T-cell (primary cell): Measurements from ENCODE around the gene NTHL1. TPM values are rescaled to one million over a fixed set of nuclear protein-coding genes. Genes with fewer than 3 reads are reported as not detected.

Experiments used
- ATAC-seq, 4 experiments: fragments of 200-7000 bp in 3 of 4; fragments of 150-1000 bp in 1 of 4; cut with Tn5 transposase; replicated peaks in 1 of 4; 1 replicate in 3 of 4; 2 replicates in 1 of 4; pipeline ENCODE4 v1.10.0; 2021; ENCODE audit warnings: moderate library complexity in 3 of 4, mild to moderate bottlenecking in 2 of 4, moderate number of reproducible peaks in 1 of 4
- CTCF ChIA-PET, 2 donors: fragments of 300-600 bp; sonication (Branson Sonifier 250); formaldehyde crosslinking; loops; one replicate each; lab custom pipeline; 2022; ENCODE audit warnings: antibody characterized with exemption in 2 of 2; lab: Charles Lee
- POLR2A ChIA-PET, 2 donors: fragments of 300-600 bp; sonication (Branson Sonifier 250); formaldehyde crosslinking; loops; one replicate each; lab custom pipeline; 2022; ENCODE audit warnings: antibody characterized with exemption in 2 of 2; lab: Charles Lee
- DNase-seq, 35 experiments: peaks; one replicate each; pipeline versions ENCODE4 v3.0.0 to v3.0.0-alpha.2; 2013 to 2023
- H3K27ac ChIP-seq: one replicate; pipeline ENCODE4 v1.5.1; 2013; ENCODE audit warnings: low read length
- H3K27me3 ChIP-seq, 2 experiments: replicated peaks in 1 of 2; 1 replicate in 1 of 2; 2 replicates in 1 of 2; pipeline versions ENCODE4 v1.6.1 to v1.7.0; 2013; ENCODE audit warnings: low read length in 1 of 2, mixed read lengths in 1 of 2; ENCODE audit not compliant: control insufficient read depth in 2 of 2, insufficient read depth in 2 of 2; ENCODE audit errors: extremely low read depth in 1 of 2
- H3K36me3 ChIP-seq, 2 donors: 1 replicate in 1 of 2; 2 replicates in 1 of 2; pipeline versions ENCODE4 v1.6.1 to v1.7.0; 2013; ENCODE audit warnings: low read length in 1 of 2; ENCODE audit not compliant: control insufficient read depth in 2 of 2, insufficient read depth in 1 of 2; ENCODE audit errors: extremely low read depth in 1 of 2
- H3K4me1 ChIP-seq, 2 experiments: 1 replicate in 1 of 2; 2 replicates in 1 of 2; pipeline versions ENCODE4 v1.6.1 to v1.7.0; 2013; ENCODE audit warnings: low read length in 2 of 2, mixed read lengths in 1 of 2; ENCODE audit not compliant: insufficient read depth in 2 of 2, control insufficient read depth in 1 of 2; ENCODE audit errors: extremely low read depth in 1 of 2
- H3K4me3 ChIP-seq, 2 donors: 1 replicate in 1 of 2; 2 replicates in 1 of 2; pipeline versions ENCODE4 v1.5.1 to v1.7.0; 2013; ENCODE audit warnings: mild to moderate bottlenecking in 2 of 2, low read length in 1 of 2, moderate library complexity in 1 of 2; ENCODE audit not compliant: control insufficient read depth in 1 of 2; ENCODE audit errors: extremely low read depth in 1 of 2
- H3K9me3 ChIP-seq: 2 replicates; pipeline ENCODE4 v1.7.0; 2013
- H3K27ac Mint-ChIP-seq, 2 donors: one replicate each; pipeline ENCODE4 v1.8.0; 2020 to 2021; ENCODE audit warnings: mild to moderate bottlenecking in 2 of 2, mixed read lengths in 2 of 2
- H3K27me3 Mint-ChIP-seq, 2 donors: one replicate each; pipeline ENCODE4 v1.8.0; 2021 to 2022; ENCODE audit warnings: mixed read lengths in 2 of 2
- H3K36me3 Mint-ChIP-seq: one replicate; pipeline ENCODE4 v1.8.0; 2021; ENCODE audit warnings: mixed read lengths
- H3K4me1 Mint-ChIP-seq, 3 donors: one replicate each; pipeline ENCODE4 v1.8.0; 2020 to 2022; ENCODE audit warnings: mixed read lengths in 3 of 3, mild to moderate bottlenecking in 1 of 3
- H3K4me3 Mint-ChIP-seq, 3 donors: one replicate each; pipeline ENCODE4 v1.8.0; 2020 to 2022; ENCODE audit warnings: mild to moderate bottlenecking in 3 of 3, mixed read lengths in 3 of 3, moderate library complexity in 3 of 3
- H3K9me3 Mint-ChIP-seq, 3 donors: one replicate each; pipeline ENCODE4 v1.8.0; 2020 to 2022; ENCODE audit warnings: mixed read lengths in 3 of 3
- WGBS: methylation state at CpG from one replicate; pipeline ENCODE4 v1.1.5; 2013; ENCODE audit warnings: missing lambda C conversion rate; ENCODE audit not compliant: insufficient coverage; 5-methylcytosine and 5-hydroxymethylcytosine counted together
- total RNA-seq, 35 experiments: library from RNA in 6 of 35; stranded (reverse) in 6 of 35; fragments of 120-200 nt in 1 of 35; gene quantifications; one replicate each; pipeline versions ENCODE4 v1.2.1 to v1.2.4 and lab custom pipeline; 2013 to 2026

Gene NTHL1
- total RNA-seq, 5 donors from 2014 or later (not counting 1 experiment from before 2014, with no cell fraction given) = 5.8 to 24.1 (median 18.3) TPM

- Mint-ChIP-seq H3K9me3 (no peaks in the 10 kb centered on the region), H3K27me3 (no peaks in the 10 kb centered on the region), H3K4me3 (no peak overlapping the region), H3K27ac (no peak overlapping the region), H3K36me3 (no peaks in the 10 kb centered on the region), H3K4me1 (peaks cover 11 to 22% (median 16%) of the 10 kb centered on the region in 3 donors)
- ChIA-PET POLR2A (no interaction called here), CTCF (no interaction called here)
- Histone ChIP-seq H3K36me3 (peaks cover 0 to 2% of the 10 kb centered on the region in 2 donors), H3K4me3 (no peak overlapping the region), H3K9me3 (no peaks in the 10 kb centered on the region), H3K27ac (no peak overlapping the region), H3K27me3 (no peaks in the 10 kb centered on the region), H3K4me1 (peaks cover 11 to 24% of the 10 kb centered on the region in 2 experiments)
- WGBS = 86% methylated on average over 15 of the region's 26 CpGs
- no peak for DNase-seq
- no peak for ATAC-seq
Measured at GRCh38 chr16:2043667-2044451, 3.8 kb downstream of the NTHL1 start.

- H3K4me3 ChIP-seq = no peak overlapping the region
- Mint-ChIP-seq H3K4me1 (peaks cover 8 to 15% (median 9%) of the 10 kb centered on the region in 3 donors), H3K9me3 (no peaks in the 10 kb centered on the region), H3K27ac (no peak overlapping the region), H3K4me3 (no peak overlapping the region), H3K36me3 (no peaks in the 10 kb centered on the region), H3K27me3 (no peaks in the 10 kb centered on the region)
- no peak overlapping the region for H3K27ac ChIP-seq
- no peak for DNase-seq
- CTCF ChIA-PET = no interaction called here
- no peaks in the 10 kb centered on the region for H3K27me3 ChIP-seq
- ATAC-seq = no peak
- H3K4me1 ChIP-seq = peaks cover 6 to 17% of the 10 kb centered on the region in 2 experiments
- H3K9me3 ChIP-seq = no peaks in the 10 kb centered on the region
- H3K36me3 ChIP-seq = peaks cover 0 to 2% of the 10 kb centered on the region in 2 donors
- 96% methylated on average over 10 of the region's 11 CpGs for WGBS
- POLR2A ChIA-PET = no interaction called here
Measured at GRCh38 chr16:2042986-2043666, 4.5 kb downstream of the NTHL1 start.

- H3K4me3 ChIP-seq = no peak overlapping the region
- no peak overlapping the region for H3K27ac Mint-ChIP-seq
- 91% methylated on average over 13 of the region's 22 CpGs for WGBS
- no peaks in the 10 kb centered on the region for H3K27me3 Mint-ChIP-seq
- peaks cover 6 to 15% of the 10 kb centered on the region in 2 experiments for H3K4me1 ChIP-seq
- H3K27me3 ChIP-seq = no peaks in the 10 kb centered on the region
- H3K4me1 Mint-ChIP-seq = peaks cover 8 to 13% (median 8%) of the 10 kb centered on the region in 3 donors
- peaks cover 0 to 2% of the 10 kb centered on the region in 2 donors for H3K36me3 ChIP-seq
- no peaks in the 10 kb centered on the region for H3K36me3 Mint-ChIP-seq
- DNase-seq (no peak), ATAC-seq (no peak)
- H3K9me3 Mint-ChIP-seq = no peaks in the 10 kb centered on the region
- POLR2A ChIA-PET = no interaction called here
- no peak overlapping the region for H3K4me3 Mint-ChIP-seq
- H3K9me3 ChIP-seq = no peaks in the 10 kb centered on the region
- CTCF ChIA-PET = no interaction called here
- no peak overlapping the region for H3K27ac ChIP-seq
Measured at GRCh38 chr16:2042171-2042985, 5.3 kb downstream of the NTHL1 start.

- Histone ChIP-seq H3K9me3 (no peaks in the 10 kb centered on the region), H3K4me3 (no peak overlapping the region), H3K4me1 (peaks cover 0 to 3% of the 10 kb centered on the region in 2 experiments), H3K27me3 (no peaks in the 10 kb centered on the region), H3K27ac (no peak overlapping the region), H3K36me3 (peaks cover 0 to 2% of the 10 kb centered on the region in 2 donors)
- CTCF ChIA-PET = no interaction called here
- WGBS = 93% methylated on average over 20 of the region's 20 CpGs
- H3K9me3 Mint-ChIP-seq = no peaks in the 10 kb centered on the region
- DNase-seq (no peak), ATAC-seq (no peak)
- H3K27ac Mint-ChIP-seq = no peak overlapping the region
- no peaks in the 10 kb centered on the region for H3K27me3 Mint-ChIP-seq
- no peak overlapping the region for H3K4me3 Mint-ChIP-seq
- no peaks in the 10 kb centered on the region for H3K36me3 Mint-ChIP-seq
- H3K4me1 Mint-ChIP-seq = peaks cover 0 to 1% (median 0%) of the 10 kb centered on the region in 3 donors
- POLR2A ChIA-PET = no interaction called here
Measured at GRCh38 chr16:2040787-2041522, 6.7 kb downstream of the NTHL1 start.

- CTCF ChIA-PET = interaction anchor here in 1 of 2 donors (0.5 kb wide), 1 partner anchor 491 kb away, joined by 4 read pairs; the partner anchor contains the start of gene CEMP1
- no peak overlapping the region for H3K27ac ChIP-seq
- Mint-ChIP-seq H3K27ac (no peak overlapping the region), H3K27me3 (no peaks in the 10 kb centered on the region), H3K9me3 (no peaks in the 10 kb centered on the region), H3K4me3 (no peak overlapping the region), H3K36me3 (no peaks in the 10 kb centered on the region), H3K4me1 (no peaks in the 10 kb centered on the region)
- no peak for ATAC-seq
- no peak overlapping the region for H3K4me3 ChIP-seq
- no peaks in the 10 kb centered on the region for H3K9me3 ChIP-seq
- no peaks in the 10 kb centered on the region for H3K27me3 ChIP-seq
- 92% methylated on average over 19 of the region's 24 CpGs for WGBS
- H3K36me3 ChIP-seq = peaks cover 0 to 2% of the 10 kb centered on the region in 2 donors
- POLR2A ChIA-PET = no interaction called here
- peaks cover 0 to 3% of the 10 kb centered on the region in 2 experiments for H3K4me1 ChIP-seq
- DNase-seq = no peak
Measured at GRCh38 chr16:2040041-2040786, 7.4 kb downstream of the NTHL1 start.
